GM13976 (cell line): ENCODE results near the gene COQ9.
"Not testable (repeated sequence)": the region's sequence is repeated elsewhere in the genome, so short reads cannot be mapped to it uniquely, and the experiment has no call there.

Experiments used
- DNase-seq: peaks from one replicate; pipeline ENCODE4 v3.0.0; 2012; ENCODE audit warnings: low spot score
- in situ Hi-C: fragments of 300-500 bp; cut with MboI; formaldehyde crosslinking; loops from one replicate; pipeline ENCODE4 v1.12.0; 2022; ENCODE audit warnings: low sequenced_read_pairs, mixed read lengths, inconsistent platforms; ENCODE audit not compliant: unreplicated experiment
- TF ChIP-seq, protein P1 (sequence below): IDR thresholded peaks from 2 replicates; pipeline ENCODE4 v1.5.1; 2012; ENCODE audit warnings: borderline replicate concordance, mild to moderate bottlenecking; ENCODE audit not compliant: insufficient read depth; ENCODE audit errors: extremely low read depth, missing control alignments, control extremely low read depth

COQ9 gene

GRCh38 chr16:57435838-57436237 is 11.4 kb upstream of the COQ9 start:
- TF ChIP-seq, protein P1, sequence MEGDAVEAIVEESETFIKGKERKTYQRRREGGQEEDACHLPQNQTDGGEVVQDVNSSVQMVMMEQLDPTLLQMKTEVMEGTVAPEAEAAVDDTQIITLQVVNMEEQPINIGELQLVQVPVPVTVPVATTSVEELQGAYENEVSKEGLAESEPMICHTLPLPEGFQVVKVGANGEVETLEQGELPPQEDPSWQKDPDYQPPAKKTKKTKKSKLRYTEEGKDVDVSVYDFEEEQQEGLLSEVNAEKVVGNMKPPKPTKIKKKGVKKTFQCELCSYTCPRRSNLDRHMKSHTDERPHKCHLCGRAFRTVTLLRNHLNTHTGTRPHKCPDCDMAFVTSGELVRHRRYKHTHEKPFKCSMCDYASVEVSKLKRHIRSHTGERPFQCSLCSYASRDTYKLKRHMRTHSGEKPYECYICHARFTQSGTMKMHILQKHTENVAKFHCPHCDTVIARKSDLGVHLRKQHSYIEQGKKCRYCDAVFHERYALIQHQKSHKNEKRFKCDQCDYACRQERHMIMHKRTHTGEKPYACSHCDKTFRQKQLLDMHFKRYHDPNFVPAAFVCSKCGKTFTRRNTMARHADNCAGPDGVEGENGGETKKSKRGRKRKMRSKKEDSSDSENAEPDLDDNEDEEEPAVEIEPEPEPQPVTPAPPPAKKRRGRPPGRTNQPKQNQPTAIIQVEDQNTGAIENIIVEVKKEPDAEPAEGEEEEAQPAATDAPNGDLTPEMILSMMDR = no peak
- in situ Hi-C loops = no loop called here

DNA sequence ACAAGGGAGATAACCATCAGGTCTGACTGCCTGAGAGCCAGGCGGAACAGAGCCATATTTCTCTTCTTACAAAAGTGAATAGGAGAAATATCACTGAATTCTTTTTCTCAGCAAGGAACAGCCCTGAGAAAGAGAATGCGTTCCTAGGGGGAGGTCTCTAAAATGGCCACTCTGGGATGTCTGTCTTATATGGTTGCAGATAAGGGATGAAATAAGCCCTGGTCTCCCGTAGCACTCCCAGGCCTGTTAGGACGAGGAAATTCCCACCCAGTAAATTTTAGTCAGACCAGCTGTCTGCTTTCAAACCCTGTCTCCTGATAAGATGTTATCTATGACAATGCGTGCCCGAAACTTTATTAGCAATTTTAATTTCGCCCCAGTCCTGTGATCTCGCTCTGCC is 7.3 kb upstream of the COQ9 start:
- DNase-seq, in situ Hi-C loops: not testable (repeated sequence)

More at GRCh38 chr16:57435838-57436237, 11.4 kb upstream of the COQ9 start:
- no peak for DNase-seq

- DNase-seq, in situ Hi-C loops: not testable (repeated sequence)
Observed at GRCh38 chr16:57440551-57440950, 6.7 kb upstream of the COQ9 start.

DNA sequence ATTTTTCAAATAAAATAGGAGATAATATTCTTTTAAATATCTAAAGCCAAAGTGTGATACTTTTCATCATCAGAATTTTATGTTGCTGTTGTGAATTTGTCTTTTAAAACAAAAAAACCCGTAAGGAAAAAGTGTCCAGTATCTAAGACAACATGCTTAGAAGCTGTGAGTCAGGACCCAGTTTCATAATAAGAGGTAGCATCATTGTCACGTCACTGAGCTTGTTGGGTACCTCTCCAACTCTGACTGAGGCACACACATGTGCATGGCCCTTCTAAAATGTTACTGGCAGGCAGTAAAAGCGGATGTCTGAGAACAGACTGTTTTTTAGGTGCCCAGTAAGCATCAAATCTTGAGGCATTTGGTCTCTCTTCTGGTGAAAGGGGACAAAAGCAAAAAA is 2.6 kb upstream of the COQ9 start:
- DNase-seq = no peak
- TF ChIP-seq, protein P1 = no peak
- in situ Hi-C loops = no loop called here

- TF ChIP-seq, protein P1 = no peak
- in situ Hi-C loops = no loop called here
- DNase-seq = no peak
Observed at GRCh38 chr16:57445510-57445909, 1.8 kb upstream of the COQ9 start.

- TF ChIP-seq, protein P1 = no peak
- peak; percentile 63 for DNase-seq
- in situ Hi-C loops = no loop called here
Observed at GRCh38 chr16:57446531-57447185, 621 bp upstream of the COQ9 start.

DNA sequence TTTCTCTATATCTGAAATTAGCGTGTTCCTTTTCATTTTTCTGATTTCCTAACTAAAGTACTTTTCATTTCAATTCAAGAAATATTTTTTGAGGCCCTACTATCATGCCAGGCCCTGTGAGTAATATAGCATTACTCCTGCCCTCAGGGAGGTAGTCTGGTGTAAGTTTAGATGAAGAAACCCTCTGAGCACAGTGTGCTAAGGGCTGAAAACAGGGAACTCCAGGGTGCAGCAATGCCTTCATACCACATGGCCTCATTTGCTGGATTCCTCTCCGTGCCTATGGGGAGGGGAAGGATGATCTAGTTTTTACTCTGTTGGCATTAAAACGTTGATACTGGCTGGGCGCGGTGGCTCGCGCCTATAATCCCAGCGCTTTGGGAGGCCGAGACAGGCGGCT is 4.7 kb downstream of the COQ9 start:
- DNase-seq = no peak
- in situ Hi-C loops = no loop called here
- TF ChIP-seq, protein P1 = no peak

GRCh38 chr16:57462209-57462977 is 15.1 kb downstream of the COQ9 start, which contains the start of gene POLR2C:
Gene POLR2C (plus strand): TSS chr16:57462679. CDS start chr16:57462725, 46 bp downstream.
- TF ChIP-seq, protein P1 = peak; percentile 98
- peak; percentile 94 for DNase-seq
- in situ Hi-C loops = no loop called here
